ENCODE results near the gene PDLIM7.

Gene PDLIM7, protein sequence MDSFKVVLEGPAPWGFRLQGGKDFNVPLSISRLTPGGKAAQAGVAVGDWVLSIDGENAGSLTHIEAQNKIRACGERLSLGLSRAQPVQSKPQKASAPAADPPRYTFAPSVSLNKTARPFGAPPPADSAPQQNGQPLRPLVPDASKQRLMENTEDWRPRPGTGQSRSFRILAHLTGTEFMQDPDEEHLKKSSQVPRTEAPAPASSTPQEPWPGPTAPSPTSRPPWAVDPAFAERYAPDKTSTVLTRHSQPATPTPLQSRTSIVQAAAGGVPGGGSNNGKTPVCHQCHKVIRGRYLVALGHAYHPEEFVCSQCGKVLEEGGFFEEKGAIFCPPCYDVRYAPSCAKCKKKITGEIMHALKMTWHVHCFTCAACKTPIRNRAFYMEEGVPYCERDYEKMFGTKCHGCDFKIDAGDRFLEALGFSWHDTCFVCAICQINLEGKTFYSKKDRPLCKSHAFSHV

DNA sequence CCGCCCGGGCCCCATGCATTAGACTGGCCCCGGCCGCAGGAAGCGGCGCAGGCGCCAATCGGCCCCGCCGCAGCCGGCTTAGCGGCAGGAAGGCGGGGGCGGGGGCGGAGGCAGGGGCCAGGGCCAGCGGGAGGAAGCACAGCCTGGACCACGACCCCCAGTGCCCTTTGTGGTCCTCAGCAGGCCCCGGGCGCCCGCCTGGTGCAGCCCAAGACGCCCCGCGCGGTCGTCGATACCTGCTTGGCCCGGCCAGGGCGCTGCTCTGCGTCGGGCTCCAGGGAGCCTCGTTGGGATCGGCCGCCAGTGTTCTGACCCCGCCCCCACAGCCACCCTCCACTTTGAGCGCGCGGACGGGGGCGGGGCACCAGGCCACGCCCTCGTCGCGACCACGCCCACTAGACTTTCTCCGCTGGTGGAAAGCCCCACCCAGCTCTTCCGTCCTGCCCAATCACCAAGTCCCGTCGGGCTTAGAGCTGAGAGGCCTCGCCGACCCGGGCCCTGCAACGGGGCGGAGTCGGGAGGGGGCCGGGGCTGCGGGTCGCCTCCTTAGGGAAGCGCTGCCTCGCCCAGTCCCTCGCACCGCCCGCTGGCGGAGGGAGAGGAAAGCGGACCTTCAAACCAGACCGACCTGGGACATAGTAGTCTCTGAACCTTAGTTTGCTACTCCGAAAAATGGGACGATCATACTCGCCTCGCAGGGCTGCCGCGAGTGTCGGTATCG is at the start of gene PDLIM7:
PDLIM7 (minus strand) TSS at position 313 of the 721 bp plus-strand sequence. CDS start 1,092 bp downstream, outside the sequence.
- TF ChIP-seq, protein P1, sequence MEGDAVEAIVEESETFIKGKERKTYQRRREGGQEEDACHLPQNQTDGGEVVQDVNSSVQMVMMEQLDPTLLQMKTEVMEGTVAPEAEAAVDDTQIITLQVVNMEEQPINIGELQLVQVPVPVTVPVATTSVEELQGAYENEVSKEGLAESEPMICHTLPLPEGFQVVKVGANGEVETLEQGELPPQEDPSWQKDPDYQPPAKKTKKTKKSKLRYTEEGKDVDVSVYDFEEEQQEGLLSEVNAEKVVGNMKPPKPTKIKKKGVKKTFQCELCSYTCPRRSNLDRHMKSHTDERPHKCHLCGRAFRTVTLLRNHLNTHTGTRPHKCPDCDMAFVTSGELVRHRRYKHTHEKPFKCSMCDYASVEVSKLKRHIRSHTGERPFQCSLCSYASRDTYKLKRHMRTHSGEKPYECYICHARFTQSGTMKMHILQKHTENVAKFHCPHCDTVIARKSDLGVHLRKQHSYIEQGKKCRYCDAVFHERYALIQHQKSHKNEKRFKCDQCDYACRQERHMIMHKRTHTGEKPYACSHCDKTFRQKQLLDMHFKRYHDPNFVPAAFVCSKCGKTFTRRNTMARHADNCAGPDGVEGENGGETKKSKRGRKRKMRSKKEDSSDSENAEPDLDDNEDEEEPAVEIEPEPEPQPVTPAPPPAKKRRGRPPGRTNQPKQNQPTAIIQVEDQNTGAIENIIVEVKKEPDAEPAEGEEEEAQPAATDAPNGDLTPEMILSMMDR (IDR thresholded peaks at IDR 0.05; ENCODE audit: low read depth, low read length), result no peak
- peak; percentile 98 for DNase-seq (ENCODE audit: low read depth in 2 of 2)
- peak within 1 kb of the TSS; percentile 86 to 87 for H3K4me3 ChIP-seq (replicated peaks in 1 of 2; ENCODE audit: low read depth in 2 of 2, low read length in 2 of 2)

DNA sequence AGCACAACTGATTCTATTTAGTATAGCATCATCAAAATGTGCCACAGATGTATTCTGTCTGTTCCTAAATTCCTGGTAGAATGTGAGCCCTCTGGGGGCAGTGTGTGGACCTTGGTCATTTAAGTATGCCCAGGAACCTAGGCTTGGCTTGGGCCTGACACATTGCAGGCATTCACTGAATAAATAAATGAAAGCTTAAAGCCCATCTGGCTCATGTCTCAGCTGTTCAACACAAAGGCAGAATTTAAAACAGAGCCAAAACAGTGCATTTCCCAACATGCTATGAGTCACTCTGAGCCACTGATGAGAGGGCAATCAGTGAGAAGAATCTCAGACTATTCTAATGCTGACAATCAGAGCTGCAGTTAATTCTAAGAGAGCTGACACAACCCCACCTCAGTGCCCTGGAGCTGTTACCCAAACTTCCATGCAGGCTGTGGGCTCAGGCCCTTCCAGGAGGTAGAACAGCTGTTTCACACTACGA is 48.9 kb upstream of the PDLIM7 start:
- peak; percentile 97 to 99 for DNase-seq (ENCODE audit: low read depth in 2 of 2)
- no peak overlapping the region for H3K4me3 ChIP-seq (replicated peaks in 1 of 2; ENCODE audit: low read depth in 2 of 2, low read length in 2 of 2)
- TF ChIP-seq, protein P1 (IDR thresholded peaks at IDR 0.05; ENCODE audit: low read depth, low read length), result no peak

DNA sequence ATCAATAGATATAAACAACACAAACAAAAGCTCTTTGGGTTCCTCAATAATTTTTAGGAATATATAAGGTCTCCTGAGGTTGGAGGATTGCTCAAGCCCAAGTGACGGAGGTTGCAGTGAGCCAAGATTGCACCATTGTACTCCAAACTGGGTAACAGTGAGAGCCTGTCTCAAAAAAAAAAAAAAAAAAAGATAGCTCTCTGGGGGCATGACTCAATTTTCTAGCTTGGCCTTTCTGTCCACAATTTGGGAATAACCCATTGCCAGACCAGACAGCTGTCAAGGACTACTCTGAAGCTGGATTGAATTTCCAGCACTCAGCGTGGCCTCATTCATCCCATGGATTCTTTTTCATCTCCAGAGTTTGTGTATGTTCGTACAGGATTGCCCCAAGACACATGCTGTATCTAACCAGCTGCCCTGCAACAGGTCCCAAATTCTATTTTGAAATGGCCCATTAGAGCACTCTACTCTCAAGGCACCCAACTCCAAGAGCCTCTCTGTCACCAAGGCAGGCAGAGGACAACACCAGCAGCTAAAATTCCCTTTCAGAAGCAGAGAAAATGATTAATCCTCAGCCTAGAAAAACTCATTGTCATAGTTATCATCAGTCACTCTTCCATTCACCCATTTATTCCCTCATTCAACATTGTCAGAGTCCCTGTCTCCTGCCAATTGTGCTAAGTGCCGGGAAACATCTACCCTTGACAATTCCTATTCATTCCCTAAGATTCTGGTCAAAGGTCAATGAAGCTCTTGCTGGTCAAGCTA is 48.3 kb upstream of the PDLIM7 start:
- H3K4me3 ChIP-seq (replicated peaks in 1 of 2; ENCODE audit: low read depth in 2 of 2, low read length in 2 of 2), result no peak overlapping the region
- DNase-seq (ENCODE audit: low read depth in 2 of 2), result peak; percentile 95 to 98
- TF ChIP-seq, protein P1 (IDR thresholded peaks at IDR 0.05; ENCODE audit: low read depth, low read length), result no peak

DNA sequence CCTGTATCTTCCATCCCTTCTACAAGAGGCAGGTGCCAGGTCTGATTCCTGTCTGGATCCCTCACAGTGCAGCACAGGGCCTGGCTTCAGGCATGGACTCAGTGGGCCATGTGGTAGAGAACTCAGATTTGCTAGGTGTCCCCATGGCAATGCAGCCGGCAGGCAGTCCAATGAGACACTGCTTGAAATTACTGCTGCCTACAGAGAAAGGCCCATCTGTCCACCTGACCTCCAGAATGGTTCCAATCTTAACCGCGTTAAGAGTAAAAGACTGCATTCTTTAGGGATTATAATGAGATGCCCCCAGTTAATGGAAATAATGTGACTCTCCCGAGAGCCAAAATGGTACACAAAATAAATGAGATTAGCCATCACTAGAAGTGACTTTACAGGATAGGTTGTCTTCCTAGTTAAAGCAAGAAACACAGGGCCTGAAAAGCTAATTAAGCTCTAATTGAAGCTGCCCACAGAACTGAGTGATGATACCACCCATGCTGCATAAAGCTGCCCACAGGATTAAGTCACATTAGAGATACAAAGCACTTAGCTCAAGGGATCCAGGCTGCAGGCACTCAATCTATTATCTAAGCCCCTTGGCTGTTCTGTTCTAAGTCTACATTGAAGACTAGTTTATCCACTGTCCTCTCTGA is 45.5 kb upstream of the PDLIM7 start:
- TF ChIP-seq, protein P1 (IDR thresholded peaks at IDR 0.05; ENCODE audit: low read depth, low read length), result no peak
- no peak overlapping the region for H3K4me3 ChIP-seq (replicated peaks in 1 of 2; ENCODE audit: low read depth in 2 of 2, low read length in 2 of 2)
- no peak for DNase-seq (ENCODE audit: low read depth in 2 of 2)

DNA sequence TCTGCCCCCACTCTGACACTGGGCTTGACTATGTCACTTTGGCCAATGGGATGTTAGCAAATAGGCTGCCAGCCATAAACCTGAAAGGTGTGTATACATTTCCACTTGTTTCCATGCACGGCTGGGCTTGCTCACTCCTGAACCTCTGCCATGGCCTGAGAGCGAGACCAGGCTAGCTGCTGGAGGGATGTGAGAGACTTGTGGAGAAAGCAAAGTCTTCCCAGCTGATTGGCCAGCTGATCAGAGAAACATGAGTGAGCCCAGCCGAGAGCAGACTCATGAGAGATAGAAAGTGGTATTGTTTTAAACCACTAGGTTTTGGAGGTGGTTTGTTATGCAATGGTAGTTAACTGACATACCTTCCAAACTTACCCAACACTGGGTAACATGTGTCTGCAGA is 43.0 kb upstream of the PDLIM7 start:
- DNase-seq (ENCODE audit: low read depth in 2 of 2), result no peak
- TF ChIP-seq, protein P1 (IDR thresholded peaks at IDR 0.05; ENCODE audit: low read depth, low read length), result no peak
- H3K4me3 ChIP-seq (replicated peaks in 1 of 2; ENCODE audit: low read depth in 2 of 2, low read length in 2 of 2), result no peak overlapping the region

DNA sequence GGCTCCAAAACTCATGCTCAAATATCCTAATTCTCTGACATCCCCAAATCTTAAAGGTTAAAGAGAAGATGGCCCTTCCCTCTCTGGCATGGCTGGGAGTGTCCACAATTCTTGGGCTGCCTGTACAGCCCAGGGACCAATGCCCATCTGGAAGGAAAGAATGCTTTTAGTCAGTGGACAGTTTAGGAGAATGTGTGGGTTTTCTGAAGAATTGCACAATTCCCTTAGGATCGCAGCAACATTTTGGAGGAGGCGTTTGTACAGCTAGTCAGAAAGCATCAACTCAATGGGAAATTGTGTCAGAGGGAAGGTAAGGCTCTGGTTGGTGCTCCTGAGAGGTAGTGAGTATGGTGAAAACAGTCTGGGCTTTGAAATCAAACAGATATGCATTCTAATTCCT is 42.0 kb upstream of the PDLIM7 start:
- DNase-seq (ENCODE audit: low read depth in 2 of 2), result peak; percentile 94 to 97
- TF ChIP-seq, protein P1 (IDR thresholded peaks at IDR 0.05; ENCODE audit: low read depth, low read length), result no peak
- no peak overlapping the region for H3K4me3 ChIP-seq (replicated peaks in 1 of 2; ENCODE audit: low read depth in 2 of 2, low read length in 2 of 2)
